Inferior parietal cortex (tissue), 1 donor: ENCODE measurements around the gene ZEB2.

Source experiments
- DNase-seq: peaks from one replicate; pipeline ENCODE4 v3.0.0-alpha.2; 2016; ENCODE audit errors: extremely low spot score

ZEB2 gene

DNA sequence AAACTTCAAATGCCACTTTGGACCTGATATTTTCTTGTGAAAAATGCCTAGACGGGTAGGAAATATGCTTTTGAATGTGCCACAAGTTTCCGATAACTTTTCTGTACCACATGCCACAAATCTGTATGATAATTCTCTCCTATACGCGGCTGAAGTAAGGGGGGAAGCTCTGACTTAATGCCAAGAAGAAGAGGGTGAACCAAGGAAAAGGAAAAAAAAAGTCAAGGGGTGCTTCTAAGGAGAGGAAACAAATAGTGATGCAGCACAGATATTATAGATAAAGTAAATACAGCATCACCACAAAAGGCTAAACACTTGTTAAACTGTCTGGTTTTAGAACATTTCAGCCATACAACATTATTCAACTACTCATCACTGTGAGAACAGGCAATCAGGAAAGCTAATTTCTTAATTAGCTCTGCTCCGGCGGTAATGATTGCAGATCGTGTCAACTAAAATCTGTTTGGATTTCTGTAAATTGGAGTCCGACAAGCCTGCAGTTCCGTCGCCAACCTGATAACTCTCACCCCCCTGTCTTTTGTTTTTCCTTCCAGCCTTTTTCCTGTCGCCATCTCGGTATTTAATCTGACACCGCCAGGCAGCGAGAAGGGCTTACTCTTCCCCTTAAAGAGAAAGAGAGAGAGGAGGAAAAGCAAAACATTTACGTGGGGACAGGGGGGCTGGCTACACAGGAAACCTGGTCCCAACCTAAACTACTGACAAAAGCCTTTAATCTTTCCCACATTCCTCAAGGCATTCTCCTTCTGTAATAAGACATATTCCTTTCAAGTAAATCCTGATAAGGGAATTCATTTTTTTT is 67.5 kb downstream of the ZEB2 start:
- no peak for DNase-seq

DNA sequence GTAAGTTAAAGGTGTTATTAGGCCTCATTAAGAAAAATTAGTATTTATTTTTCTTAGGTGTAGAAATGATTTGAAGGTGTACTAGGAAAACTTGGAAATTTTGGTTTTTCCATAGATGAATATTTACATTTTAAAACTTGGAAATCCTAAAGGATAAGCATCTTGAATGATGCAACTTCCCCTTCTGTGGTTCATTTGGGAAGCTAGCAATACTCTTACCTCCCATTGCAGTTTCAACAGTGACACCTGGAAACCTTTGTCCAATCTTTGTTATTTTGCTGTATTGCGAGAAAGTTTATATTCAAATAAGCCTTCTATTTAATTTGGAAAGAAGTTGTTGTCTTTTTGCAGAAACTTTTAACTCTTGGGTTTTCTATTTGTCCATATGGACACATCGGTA is 68.5 kb downstream of the ZEB2 start:
- DNase-seq: no peak

DNA sequence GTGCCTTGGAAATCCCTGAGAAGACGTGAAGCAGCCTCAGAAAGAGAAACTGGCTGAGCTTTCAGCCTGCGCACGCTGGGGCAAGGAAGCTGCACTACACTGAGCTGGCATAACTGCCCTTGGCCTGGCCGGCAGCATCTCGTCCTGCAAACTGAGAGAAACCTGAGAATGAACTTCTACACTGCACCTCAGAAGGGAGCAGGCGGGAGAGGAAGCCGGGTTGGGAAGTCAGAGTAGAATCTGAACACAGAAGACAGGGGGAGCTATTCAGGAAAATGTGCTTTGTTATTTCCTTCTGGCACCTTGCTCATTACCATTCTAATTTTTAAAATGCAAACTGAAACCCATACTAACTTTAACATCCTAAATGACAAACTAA is 70.9 kb downstream of the ZEB2 start:
- DNase-seq: no peak

DNA sequence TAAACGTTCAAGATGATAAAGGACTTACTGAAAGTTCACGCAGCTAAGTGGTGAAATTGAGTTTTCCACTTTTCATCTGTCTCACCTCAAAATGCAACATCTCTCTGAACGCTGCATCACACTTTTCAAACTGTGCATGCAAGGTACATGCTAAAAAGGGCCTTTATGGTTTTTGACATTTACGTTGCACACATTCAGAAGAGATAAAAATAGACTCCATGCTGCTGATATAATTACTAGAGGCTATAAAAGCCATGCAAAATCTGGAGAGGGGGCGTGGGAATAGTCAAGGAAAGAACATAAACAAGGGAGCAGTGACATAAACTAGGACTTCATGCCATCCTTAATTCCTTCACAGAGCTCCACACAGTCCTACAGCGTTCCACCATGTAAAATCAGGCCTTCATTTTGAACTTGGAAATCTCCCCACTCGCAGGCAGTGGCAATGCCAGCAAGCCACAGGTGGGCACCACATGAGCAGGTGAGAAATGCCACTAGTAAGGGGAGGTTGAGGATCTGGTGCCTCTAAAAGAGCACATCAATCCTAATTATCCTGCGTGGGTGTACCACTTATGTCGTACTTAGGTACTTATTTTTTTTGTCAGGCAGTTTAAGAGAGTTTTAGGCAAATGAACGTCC is 71.4 kb downstream of the ZEB2 start:
- no peak for DNase-seq

GRCh38 chr2:144447535-144447934 is 72.4 kb downstream of the ZEB2 start:
- DNase-seq: no peak

DNA sequence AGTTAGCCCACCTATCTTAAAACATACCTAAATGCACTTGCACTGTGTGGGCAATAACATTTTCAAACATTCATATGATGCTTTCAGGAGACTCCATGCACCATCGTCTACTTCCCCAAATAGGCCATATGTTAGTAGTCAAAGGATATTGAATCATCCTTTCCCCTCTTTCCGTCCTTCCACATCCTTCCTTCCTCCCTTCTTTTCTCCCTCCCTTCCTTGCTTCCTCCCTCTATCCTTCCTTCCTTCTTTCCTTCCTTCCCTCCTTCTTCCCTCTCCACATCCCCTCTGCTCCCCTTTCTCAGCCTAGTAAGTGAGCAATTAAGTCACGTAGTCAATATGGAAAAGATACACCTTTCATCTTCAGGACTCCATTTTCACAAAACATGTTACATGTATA is 73.8 kb downstream of the ZEB2 start:
- DNase-seq: no peak

GRCh38 chr2:144445196-144445595 is 74.7 kb downstream of the ZEB2 start:
- no peak for DNase-seq

- no peak for DNase-seq
Measured at GRCh38 chr2:144443837-144444817, 75.8 kb downstream of the ZEB2 start.

- no peak for DNase-seq
Measured at GRCh38 chr2:144441711-144442141, 78.2 kb downstream of the ZEB2 start.

DNA sequence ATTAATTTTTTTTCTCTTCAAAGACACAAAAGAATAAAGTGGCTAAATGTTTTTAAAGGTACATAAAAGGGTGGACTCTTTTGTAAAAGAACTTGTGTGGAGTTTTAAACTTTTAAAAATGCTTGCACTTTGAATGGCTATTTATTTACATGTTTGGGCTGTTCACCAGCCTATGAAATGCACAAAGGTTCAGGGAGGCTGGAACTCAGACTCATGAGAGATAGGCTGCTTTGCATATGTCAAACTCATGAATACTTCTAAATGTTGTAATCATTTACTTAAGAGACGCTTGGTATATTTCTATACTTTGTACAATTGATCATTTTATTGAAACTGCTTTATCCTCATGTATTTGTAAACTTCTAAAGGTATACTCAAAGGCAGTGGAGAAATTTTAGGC is 79.9 kb downstream of the ZEB2 start:
- DNase-seq: no peak

- DNase-seq: no peak
Measured at GRCh38 chr2:144438801-144439631, 80.9 kb downstream of the ZEB2 start.

DNA sequence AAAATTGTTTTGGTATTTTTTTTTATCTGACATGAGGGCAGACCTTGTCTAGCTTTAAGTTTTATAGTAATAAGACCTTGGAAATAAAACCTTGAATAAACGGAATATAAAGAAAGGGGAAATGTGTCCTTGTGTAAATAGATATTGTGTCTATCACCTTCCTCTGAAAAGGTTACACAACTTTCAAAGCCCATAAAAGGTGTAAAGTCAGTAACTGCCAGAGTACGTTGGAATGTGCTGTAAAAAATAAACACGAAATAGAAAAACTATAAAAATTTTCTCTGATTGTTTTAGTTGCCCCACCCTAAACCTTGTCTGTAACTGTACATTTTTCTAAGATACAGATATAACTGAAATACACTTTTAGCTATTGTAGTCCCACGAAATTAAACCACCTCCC is 82.3 kb downstream of the ZEB2 start:
- no peak for DNase-seq

GRCh38 chr2:144434425-144435222 is 85.3 kb downstream of the ZEB2 start:
- no peak for DNase-seq

- no peak for DNase-seq
Measured at GRCh38 chr2:144432921-144433320, 87.0 kb downstream of the ZEB2 start.

GRCh38 chr2:144431998-144432397 is 87.9 kb downstream of the ZEB2 start:
- DNase-seq: no peak

DNA sequence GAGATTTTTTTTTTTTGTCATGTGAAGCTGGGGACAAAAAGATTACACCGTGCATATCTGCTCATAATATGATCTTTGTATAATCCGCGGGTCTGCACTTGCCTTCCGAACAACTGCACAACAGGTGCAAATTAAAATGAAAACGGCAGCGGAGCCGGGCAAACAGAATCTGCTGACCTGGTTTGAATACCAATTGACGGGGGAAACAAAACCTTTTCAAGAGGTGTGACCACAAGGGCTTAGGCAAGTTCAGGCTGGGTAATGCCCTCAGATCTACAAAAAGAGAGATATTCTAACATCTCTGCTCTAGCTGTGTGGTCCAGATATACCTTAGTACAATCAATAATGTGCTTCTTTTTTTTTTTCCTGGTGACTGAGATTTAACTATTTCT is 88.5 kb downstream of the ZEB2 start:
- no peak for DNase-seq

- no peak for DNase-seq
Measured at GRCh38 chr2:144430722-144431391, 89.1 kb downstream of the ZEB2 start.

DNA sequence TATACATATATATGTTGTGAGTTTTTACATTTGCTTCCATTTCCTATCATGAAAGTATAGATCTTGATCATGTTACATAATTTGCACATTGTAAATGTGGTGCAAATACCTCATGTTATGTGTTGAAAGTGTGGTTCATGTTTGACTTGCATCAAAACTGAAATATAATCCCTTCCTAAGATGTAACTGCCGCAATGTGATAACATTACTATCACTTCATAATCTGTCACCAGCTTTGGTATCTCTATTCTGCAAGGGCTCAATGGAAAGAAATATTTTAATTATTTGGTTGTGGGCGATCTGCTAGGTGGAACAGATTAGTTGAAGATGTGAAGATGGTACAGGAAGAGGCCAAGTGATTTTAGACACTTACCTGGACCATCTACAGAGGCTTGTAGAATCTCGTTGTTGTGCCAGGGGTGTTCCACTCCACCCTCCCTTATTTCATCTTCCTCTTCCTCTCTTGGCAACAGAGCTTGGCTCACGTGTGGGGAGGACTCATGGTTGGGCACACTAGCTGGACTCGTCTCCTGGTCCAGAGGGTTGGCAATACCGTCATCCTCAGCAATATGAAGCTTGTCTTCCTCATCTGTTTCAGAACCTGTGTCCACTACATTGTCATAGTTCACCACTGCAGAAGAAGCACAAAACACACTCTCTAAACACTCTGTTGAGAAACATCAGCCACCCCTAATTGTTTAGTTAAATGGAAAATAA is 90.4 kb downstream of the ZEB2 start:
- no peak for DNase-seq

- no peak for DNase-seq
Measured at GRCh38 chr2:144426981-144427479, 92.9 kb downstream of the ZEB2 start.
